Measurements from ENCODE around the gene WDR70.

DNA sequence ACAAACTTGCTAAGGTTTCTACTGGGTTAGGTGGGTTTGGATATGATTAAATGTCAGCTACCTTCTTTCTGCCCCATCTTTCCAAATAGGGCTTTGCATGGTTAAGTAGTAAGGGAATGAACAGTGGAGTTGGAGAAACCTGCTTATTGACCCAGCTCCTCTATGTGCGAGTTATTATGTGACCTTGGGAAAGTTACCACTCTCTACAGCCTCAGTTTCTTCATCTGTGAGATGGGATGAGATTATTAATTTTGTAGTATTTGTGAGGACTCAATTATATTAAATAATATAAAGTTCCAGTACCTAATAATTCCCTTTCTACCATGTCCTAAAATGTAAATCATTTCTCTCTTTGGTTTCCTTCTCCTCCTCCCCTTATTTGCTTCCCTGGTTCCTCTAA, 337.3 kb downstream of the WDR70 start:
- TF ChIP-seq RARB (CRISPR knock-in tag; IDR thresholded peaks at IDR 0.05): no peak
- TF ChIP-seq, protein P1, sequence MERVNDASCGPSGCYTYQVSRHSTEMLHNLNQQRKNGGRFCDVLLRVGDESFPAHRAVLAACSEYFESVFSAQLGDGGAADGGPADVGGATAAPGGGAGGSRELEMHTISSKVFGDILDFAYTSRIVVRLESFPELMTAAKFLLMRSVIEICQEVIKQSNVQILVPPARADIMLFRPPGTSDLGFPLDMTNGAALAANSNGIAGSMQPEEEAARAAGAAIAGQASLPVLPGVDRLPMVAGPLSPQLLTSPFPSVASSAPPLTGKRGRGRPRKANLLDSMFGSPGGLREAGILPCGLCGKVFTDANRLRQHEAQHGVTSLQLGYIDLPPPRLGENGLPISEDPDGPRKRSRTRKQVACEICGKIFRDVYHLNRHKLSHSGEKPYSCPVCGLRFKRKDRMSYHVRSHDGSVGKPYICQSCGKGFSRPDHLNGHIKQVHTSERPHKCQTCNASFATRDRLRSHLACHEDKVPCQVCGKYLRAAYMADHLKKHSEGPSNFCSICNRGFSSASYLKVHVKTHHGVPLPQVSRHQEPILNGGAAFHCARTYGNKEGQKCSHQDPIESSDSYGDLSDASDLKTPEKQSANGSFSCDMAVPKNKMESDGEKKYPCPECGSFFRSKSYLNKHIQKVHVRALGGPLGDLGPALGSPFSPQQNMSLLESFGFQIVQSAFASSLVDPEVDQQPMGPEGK (CRISPR knock-in tag; IDR thresholded peaks at IDR 0.05; ENCODE audit: borderline replicate concordance): no peak
